GM21526 (cell line): ENCODE measurements around the gene HS6ST3.

Experiments used
- ATAC-seq: cut with Tn5 transposase; IDR thresholded peaks from one replicate; pipeline ENCODE4 v1.9.1; 2021; ENCODE audit warnings: moderate library complexity; ENCODE audit not compliant: unreplicated experiment, low FRiP score

Gene HS6ST3

DNA sequence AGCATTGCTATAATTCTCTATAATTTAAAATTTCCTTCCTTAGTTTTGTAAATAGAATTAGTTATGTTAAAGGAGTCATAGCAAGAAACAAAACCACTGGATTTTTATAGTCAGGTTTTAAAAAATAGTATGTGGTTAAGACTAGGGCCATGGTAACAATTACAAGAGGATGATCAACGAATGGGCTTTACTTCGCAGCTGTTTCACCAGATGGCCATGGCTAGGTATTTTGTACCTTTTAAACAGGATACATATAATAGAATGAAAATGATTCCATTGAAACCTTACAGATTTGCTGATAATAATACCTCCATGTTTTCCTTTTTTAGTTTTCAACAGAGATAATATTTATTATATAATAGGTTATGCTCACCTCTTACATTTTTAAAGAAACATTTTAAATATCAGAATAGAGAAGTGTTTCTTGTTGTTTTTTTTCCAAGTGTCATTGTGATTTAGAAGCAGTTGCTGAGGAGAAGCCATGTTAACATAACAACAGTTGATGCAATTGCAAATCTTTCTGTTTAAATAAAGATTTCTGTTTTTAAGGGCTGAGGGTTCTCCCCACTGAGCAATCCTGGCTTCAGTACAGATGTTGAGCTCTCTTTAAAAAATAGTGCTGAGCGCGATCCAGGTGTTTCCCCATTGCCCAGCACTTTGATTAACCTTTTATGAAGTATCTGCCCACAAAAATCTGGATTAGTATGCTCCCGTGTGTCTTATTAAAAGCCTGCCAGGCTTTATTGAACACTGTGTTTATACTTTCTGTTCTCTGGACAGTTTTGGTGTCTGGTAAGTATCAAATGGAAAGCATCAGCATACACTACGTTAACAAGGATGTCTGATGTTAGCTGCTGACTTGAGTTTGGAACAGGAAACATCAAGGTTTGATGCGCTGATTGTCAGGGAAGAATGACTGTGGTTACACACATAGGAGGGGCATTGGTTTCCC is 205.3 kb downstream of the HS6ST3 start:
- ATAC-seq: no peak

GRCh38 chr13:96297360-96297759 is 207.5 kb downstream of the HS6ST3 start:
- ATAC-seq: no peak

- ATAC-seq: no peak
Observed at GRCh38 chr13:96299235-96299634, 209.3 kb downstream of the HS6ST3 start.

- ATAC-seq: no peak
Observed at GRCh38 chr13:96308568-96308967, 218.7 kb downstream of the HS6ST3 start.

- no peak for ATAC-seq
Observed at GRCh38 chr13:96314974-96315373, 225.1 kb downstream of the HS6ST3 start.

- ATAC-seq: no peak
Observed at GRCh38 chr13:96338030-96338429, 248.1 kb downstream of the HS6ST3 start.

DNA sequence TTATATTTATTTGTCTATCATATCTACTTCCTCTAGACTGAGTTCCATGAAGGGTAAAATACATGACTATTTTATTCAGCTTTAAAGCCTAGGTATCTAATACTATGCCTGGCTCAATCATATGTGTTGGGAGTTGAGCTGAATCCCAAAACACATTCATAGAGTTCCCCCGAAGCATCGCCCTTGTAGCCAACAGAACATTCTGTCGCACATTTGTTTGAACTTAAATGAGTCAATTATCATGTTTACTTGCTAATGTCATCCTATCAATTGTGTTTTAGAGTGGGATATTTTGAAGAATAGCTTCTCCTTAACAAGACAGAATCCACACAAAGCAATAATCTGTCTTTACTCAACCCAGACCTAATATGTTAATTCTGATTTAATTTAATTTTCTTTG is 252.4 kb downstream of the HS6ST3 start:
- ATAC-seq: no peak

DNA sequence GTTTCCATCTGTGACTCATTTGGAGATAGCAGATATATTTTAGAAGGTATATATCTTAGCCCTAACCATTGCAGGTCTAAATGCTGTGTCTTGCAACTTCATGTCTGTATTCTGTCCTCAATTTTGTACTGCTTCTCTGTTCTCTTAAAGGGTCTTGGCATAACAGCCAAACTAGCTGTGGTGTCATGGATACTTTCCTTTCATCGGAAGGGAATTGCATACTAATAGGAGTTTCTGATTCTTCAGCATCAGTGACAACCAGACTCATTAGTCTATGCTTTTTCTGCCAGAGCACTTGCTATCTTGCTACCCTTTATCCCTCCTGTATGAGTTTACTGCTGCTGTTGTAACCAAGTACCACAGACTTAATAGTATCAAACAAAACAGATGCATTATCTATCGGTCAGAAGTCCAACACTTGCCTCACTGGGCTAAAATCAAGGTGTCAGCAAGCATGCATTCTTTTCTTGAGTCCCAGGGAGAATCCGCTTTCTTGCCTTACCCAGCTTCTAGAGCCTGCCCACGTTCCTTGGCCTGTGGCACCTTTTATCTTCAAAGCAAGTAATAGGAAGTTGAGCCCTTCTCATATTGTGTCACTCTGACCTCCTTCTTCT is 253.1 kb downstream of the HS6ST3 start:
- ATAC-seq: no peak

- no peak for ATAC-seq
Observed at GRCh38 chr13:96346921-96347320, 257.0 kb downstream of the HS6ST3 start.

DNA sequence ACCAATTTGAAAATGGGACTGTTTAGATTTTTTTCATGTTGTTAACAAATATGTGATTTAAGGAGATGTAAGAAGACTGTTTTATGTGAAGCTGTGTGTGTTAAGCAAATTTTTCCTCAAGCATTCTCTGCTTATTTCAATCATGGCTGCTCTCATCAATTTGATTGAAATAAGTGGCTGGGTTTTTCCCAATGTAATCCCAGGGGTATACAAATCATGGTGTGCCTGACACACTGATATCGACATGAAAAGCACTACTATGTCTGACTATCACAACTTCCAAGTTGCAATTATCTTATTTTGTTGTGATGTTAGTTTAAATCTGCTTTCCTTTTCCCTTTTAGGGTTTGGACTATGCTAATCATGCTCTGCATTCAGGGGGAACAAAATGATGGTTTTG is 283.7 kb downstream of the HS6ST3 start:
- ATAC-seq: no peak

DNA sequence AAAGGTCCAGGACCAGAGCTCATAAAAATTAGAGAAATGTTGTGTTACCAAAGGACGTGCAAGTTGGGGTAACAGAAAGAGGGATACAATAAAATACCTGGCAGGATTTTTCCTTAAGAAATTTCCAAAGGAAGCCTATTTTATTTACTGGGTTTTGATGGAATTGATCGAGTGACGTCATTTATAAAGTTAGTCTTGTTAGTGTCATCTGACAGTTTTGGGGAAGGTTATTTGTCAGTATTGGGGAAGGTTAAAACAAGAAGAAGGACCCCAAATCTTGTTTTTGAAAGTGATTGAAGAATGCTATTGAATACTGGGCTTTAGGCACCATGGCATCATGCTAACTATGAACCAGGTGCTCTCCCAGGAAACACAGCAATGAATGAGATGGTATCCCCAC is 287.9 kb downstream of the HS6ST3 start:
- no peak for ATAC-seq

GRCh38 chr13:96379967-96380366 is 290.1 kb downstream of the HS6ST3 start:
- ATAC-seq: no peak

- no peak for ATAC-seq
Observed at GRCh38 chr13:96381681-96382080, 291.8 kb downstream of the HS6ST3 start.

DNA sequence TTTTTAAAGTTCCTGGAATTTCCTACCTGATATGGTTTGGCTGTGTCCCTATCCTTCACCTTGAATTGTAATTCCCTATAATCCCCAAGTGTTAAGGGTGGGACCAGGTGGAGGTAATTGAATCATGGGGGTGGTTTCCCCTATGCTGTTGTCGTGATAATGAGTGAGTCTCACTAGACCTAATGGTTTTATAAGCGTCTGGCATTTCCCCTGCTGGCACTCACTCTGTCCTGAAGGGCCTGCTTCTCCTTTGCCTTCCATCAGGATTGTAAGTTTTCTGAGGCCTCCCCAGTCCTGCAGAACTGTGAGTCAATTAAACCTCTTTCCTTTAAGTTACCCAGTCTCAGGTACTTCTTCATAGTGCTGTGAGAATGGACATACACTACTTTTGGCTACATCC is 298.7 kb downstream of the HS6ST3 start:
- ATAC-seq: no peak

DNA sequence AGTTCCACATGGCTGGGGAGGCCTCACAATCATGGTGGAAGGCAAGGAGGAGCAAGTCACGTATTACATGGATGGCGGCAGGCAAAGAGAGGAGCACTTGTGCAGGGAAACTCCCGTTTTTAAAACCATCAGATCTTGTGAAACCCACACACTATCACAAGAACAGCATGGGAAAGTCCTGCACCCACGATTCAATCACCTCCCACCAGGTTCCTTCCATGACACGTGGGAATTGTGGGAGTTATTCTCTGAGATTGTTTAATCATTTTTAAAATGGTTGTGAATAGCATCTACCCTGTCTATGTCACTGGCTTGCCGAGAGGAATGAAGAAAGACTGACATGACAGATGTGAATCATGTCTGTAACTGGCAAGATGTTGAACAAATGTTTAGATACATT is 301.7 kb downstream of the HS6ST3 start:
- no peak for ATAC-seq

DNA sequence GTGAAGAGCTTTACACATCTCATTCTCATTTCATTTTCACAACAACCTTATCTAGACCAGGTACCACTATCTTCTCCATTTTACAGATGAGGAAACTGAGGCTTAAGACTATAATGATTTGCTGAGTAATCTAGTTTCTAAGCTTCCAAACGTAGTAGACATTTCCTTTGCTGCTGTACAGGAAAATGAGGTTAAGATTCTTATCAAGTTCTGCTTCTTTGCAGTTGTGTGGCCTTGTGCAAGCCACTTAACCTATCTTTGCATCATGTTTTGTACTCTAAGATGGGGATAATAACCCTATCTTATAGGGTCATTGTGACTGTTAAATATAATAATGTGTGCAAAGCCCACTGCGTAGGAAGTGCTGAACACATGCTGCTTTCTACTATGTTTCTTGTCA is 307.9 kb downstream of the HS6ST3 start:
- no peak for ATAC-seq

GRCh38 chr13:96398486-96398885 is 308.6 kb downstream of the HS6ST3 start:
- ATAC-seq: no peak

GRCh38 chr13:96403241-96403640 is 313.3 kb downstream of the HS6ST3 start:
- no peak for ATAC-seq

- ATAC-seq: no peak
Observed at GRCh38 chr13:96403651-96404050, 313.7 kb downstream of the HS6ST3 start.

- no peak for ATAC-seq
Observed at GRCh38 chr13:96415831-96416385, 326.0 kb downstream of the HS6ST3 start.

- ATAC-seq: no peak
Observed at GRCh38 chr13:96417939-96418685, 328.2 kb downstream of the HS6ST3 start.
